Endothelial cell of umbilical vein (primary cell): ENCODE data around the gene NUP37. TPM values are rescaled to one million over a fixed set of nuclear protein-coding genes. Genes with fewer than 3 reads are reported as not detected.

ENCODE experiments used
- BruUV-seq: library from RNA; stranded (reverse); fragments of 400-500 nt; replicated peaks from 2 replicates; lab custom pipeline; 2021; lab: Mats Ljungman, UMichigan
- CTCF ChIA-PET: fragments of 300-600, 350-600 bp; sonication (Branson Sonifier 250); formaldehyde crosslinking; loops from one replicate; lab custom pipeline; 2021; ENCODE audit warnings: antibody characterized with exemption, inconsistent platforms; lab: Charles Lee
- POLR2A ChIA-PET: fragments of 300-600, 350-600 bp; sonication (Branson Sonifier 250); formaldehyde crosslinking; loops from one replicate; lab custom pipeline; 2021; ENCODE audit warnings: antibody characterized with exemption, inconsistent platforms; lab: Charles Lee
- DNase-seq: peaks from one replicate; pipeline ENCODE4 v3.0.0-alpha.2; 2011; ENCODE audit warnings: low read depth, low spot score
- FAIRE-seq: peaks from 2 replicates; lab custom pipeline; 2011; peaks lifted over from hg19 to GRCh38; lab: Jason Lieb, UNC
- H2AFZ ChIP-seq: 2 replicates; pipeline ENCODE4 v1.6.0; 2012; ENCODE audit warnings: low read depth, low read length, control low read depth, inconsistent platforms
- H3K27ac ChIP-seq: 2 replicates; pipeline ENCODE4 v1.5.1; 2011; ENCODE audit warnings: low read depth, mild to moderate bottlenecking, control low read depth, low read length, moderate library complexity; ENCODE audit not compliant: insufficient read depth
- H3K27me3 ChIP-seq, 2 experiments: 2 replicates each; pipeline versions ENCODE4 v1.6.0 to v1.6.1; 2011; ENCODE audit warnings: low read length in 2 of 2, mixed read lengths in 1 of 2; ENCODE audit not compliant: control insufficient read depth in 2 of 2, insufficient read depth in 2 of 2
- H3K36me3 ChIP-seq, 2 experiments: 2 replicates in 1 of 2; 3 replicates in 1 of 2; pipeline ENCODE4 v1.5.1; 2011; ENCODE audit warnings: low read length in 2 of 2, mild to moderate bottlenecking in 1 of 2, moderate library complexity in 1 of 2; ENCODE audit not compliant: control insufficient read depth in 2 of 2, insufficient read depth in 2 of 2; ENCODE audit errors: extremely low read depth in 1 of 2
- H3K4me1 ChIP-seq: 3 replicates; pipeline ENCODE4 v1.5.1; 2011; ENCODE audit warnings: mild to moderate bottlenecking, low read length; ENCODE audit not compliant: control insufficient read depth, insufficient read depth; ENCODE audit errors: extremely low read depth
- H3K4me2 ChIP-seq: 2 replicates; pipeline ENCODE4 v1.6.1; 2011; ENCODE audit warnings: low read length, control low read depth, mixed read lengths; ENCODE audit not compliant: insufficient read depth
- H3K4me3 ChIP-seq, 3 experiments: fragments of 200-600 bp in 1 of 3; sonication (generic), shearing (Covaris generic) in 1 of 3; replicated peaks in 1 of 3; 2 replicates each; pipeline ENCODE4 v1.5.1; 2011 to 2016; ENCODE audit warnings: control low read depth in 3 of 3, low read length in 3 of 3, mild to moderate bottlenecking in 2 of 3, inconsistent platforms in 1 of 3, low read depth in 1 of 3, moderate library complexity in 1 of 3; ENCODE audit not compliant: insufficient read depth in 1 of 3
- H3K79me2 ChIP-seq: 2 replicates; pipeline ENCODE4 v1.6.0; 2012; ENCODE audit warnings: low read length, inconsistent platforms; ENCODE audit not compliant: control insufficient read depth, insufficient read depth
- H3K9ac ChIP-seq: replicated peaks from 2 replicates; pipeline ENCODE3; 2011; ENCODE audit warnings: low read length, control low read depth; ENCODE audit not compliant: insufficient read depth; ENCODE audit errors: extremely low read depth
- H3K9me1 ChIP-seq: replicated peaks from 3 replicates; pipeline ENCODE4 v1.6.0; 2011; ENCODE audit warnings: mild to moderate bottlenecking, low read length; ENCODE audit not compliant: control insufficient read depth, insufficient read depth; ENCODE audit errors: extremely low read depth
- H3K9me3 ChIP-seq: replicated peaks from 2 replicates; pipeline ENCODE4 v1.5.1; 2012; ENCODE audit warnings: low read length, inconsistent platforms; ENCODE audit not compliant: control insufficient read depth, insufficient read depth
- H4K20me1 ChIP-seq: replicated peaks from 2 replicates; pipeline ENCODE3; 2011; ENCODE audit warnings: mild to moderate bottlenecking, low read length; ENCODE audit not compliant: control insufficient read depth, insufficient read depth; ENCODE audit errors: extremely low read depth
- CTCF ChIP-seq, 2 donors: IDR thresholded peaks; 1 replicate in 1 of 2; 2 replicates in 1 of 2; pipeline ENCODE4 v1.5.1; 2011; ENCODE audit warnings: low read length in 2 of 2, mild to moderate bottlenecking in 2 of 2, moderate library complexity in 2 of 2, control low read depth in 1 of 2, inconsistent platforms in 1 of 2, low read depth in 1 of 2; ENCODE audit not compliant: insufficient read depth in 1 of 2; ENCODE audit errors: extremely low read depth in 1 of 2
- EZH2 ChIP-seq: IDR thresholded peaks from 2 replicates; pipeline ENCODE4 v1.6.1; 2012; ENCODE audit warnings: borderline replicate concordance, low read depth, mild to moderate bottlenecking, moderate library complexity, low read length, inconsistent platforms; ENCODE audit not compliant: severe bottlenecking
- FOS ChIP-seq: IDR thresholded peaks from 2 replicates; pipeline ENCODE4 v1.6.1; 2011; ENCODE audit warnings: mild to moderate bottlenecking, low read length, moderate library complexity, borderline replicate concordance; ENCODE audit not compliant: insufficient read depth
- JUN ChIP-seq: IDR thresholded peaks from 2 replicates; pipeline ENCODE4 v1.6.1; 2011; ENCODE audit warnings: borderline replicate concordance, low read depth; ENCODE audit not compliant: insufficient read length, insufficient read depth
- MAX ChIP-seq: IDR thresholded peaks from 2 replicates; pipeline ENCODE4 v1.6.1; 2011; ENCODE audit not compliant: insufficient read depth, insufficient read length
- POLR2AphosphoS5 ChIP-seq: IDR thresholded peaks from 2 replicates; pipeline ENCODE4 v1.6.1; 2012; ENCODE audit warnings: low read depth, mild to moderate bottlenecking, control low read depth, low read length, moderate library complexity; ENCODE audit not compliant: insufficient read depth
- dilution Hi-C: fragments of 300-500 bp; cut with MboI; formaldehyde crosslinking; loops from one replicate; pipeline ENCODE4 v1.15.0; 2019; ENCODE audit warnings: low sequenced_read_pairs; ENCODE audit not compliant: extremely low pct_ligation_motif_present
- intact Hi-C: fragments of 100-400 bp; cut with micrococcal nuclease; formaldehyde crosslinking; loops from one replicate; pipeline ENCODE4 v1.10.0; 2022
- polyA plus RNA-seq, 4 experiments: library from polyadenylated mRNA; depleted of rRNA in 3 of 4; stranded (reverse) in 3 of 4; unstranded in 1 of 4; fragments of >200 nt; gene quantifications; 2 replicates each; pipeline versions ENCODE4 v1.2.1 to v1.2.3, GENCODE V29; 2011 to 2012; ENCODE audit warnings: missing spikeins in 1 of 4
- total RNA-seq: library from RNA; stranded (reverse); gene quantifications from 2 replicates; pipeline ENCODE4 v1.2.3, GENCODE V29; 2021

Gene NUP37
- total and polyA plus RNA-seq, 2 donors (not counting 3 experiments of a cell fraction or from before 2014, with no cell fraction given) = 25.0 to 46.8 TPM

- TF ChIP-seq MAX (no peak), FOS (no peak), CTCF (IDR thresholded peaks at IDR 0.05; ENCODE audit: extremely low read depth in 1 of 2, insufficient read depth in 1 of 2, low read depth in 1 of 2, low read length in 2 of 2) (no peak), JUN (no peak), EZH2 (no peak), POLR2AphosphoS5 (no peak)
- peak overlapping the region; percentile 89 for H3K4me2 ChIP-seq
- H2AFZ ChIP-seq = no peak overlapping the region
- no peak overlapping the region for H3K27ac ChIP-seq
- no TSS peak for BruUV-seq
- ChIA-PET CTCF (interaction anchor here (1.0 kb wide), 1 partner anchor 366 kb away, joined by 3 read pairs; no protein-coding TSS in a partner anchor), POLR2A (no interaction called here)
- dilution Hi-C loops = no loop called here
- no peak for FAIRE-seq
- H3K9ac ChIP-seq = no peak overlapping the region
- peaks cover 0 to 6% of the 10 kb centered on the region in 2 experiments for H3K36me3 ChIP-seq
- no peaks in the 10 kb centered on the region for H3K9me3 ChIP-seq
- intact Hi-C loops = no loop called here
- no peaks in the 10 kb centered on the region for H3K9me1 ChIP-seq
- DNase-seq = no peak
- no peaks in the 10 kb centered on the region for H4K20me1 ChIP-seq
- peaks cover 38% of the 10 kb centered on the region for H3K79me2 ChIP-seq
- H3K27me3 ChIP-seq = no peaks in the 10 kb centered on the region
- H3K4me3 ChIP-seq = peak overlapping the region in 2 of 3 experiments; percentile 67 to 96
- H3K4me1 ChIP-seq = peaks cover 17% of the 10 kb centered on the region
Measured at GRCh38 chr12:102118874-102119273, 1.0 kb downstream of the NUP37 start.
